ENCODE data around the gene MTA2.

DNA sequence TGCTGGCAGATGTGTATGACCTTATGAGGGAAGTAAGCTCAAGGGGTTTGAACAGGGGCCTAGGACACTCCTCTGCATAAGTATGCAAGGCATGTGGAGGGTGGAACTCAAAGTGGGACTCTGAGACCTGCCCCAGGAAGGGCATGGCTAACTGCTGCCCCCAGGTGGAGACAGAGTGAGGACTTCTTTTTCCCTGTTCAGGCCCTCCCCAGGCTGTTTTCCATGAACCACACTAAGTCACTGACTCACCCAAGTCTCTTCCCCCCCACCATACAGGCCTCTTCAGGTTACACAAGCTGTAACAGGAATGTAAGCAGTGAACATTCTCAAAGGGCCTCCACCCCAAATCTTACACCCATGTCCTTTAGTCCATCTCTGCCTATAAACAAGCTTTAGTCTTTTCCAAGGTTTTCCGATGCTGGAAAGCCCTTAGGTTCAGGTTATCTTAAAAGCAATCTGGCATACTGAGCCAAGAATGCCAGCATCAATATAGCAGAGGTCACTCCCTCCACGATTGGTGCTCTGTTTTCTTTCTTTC, 41.0 kb downstream of the MTA2 start:
- TF ChIP-seq, protein P1, sequence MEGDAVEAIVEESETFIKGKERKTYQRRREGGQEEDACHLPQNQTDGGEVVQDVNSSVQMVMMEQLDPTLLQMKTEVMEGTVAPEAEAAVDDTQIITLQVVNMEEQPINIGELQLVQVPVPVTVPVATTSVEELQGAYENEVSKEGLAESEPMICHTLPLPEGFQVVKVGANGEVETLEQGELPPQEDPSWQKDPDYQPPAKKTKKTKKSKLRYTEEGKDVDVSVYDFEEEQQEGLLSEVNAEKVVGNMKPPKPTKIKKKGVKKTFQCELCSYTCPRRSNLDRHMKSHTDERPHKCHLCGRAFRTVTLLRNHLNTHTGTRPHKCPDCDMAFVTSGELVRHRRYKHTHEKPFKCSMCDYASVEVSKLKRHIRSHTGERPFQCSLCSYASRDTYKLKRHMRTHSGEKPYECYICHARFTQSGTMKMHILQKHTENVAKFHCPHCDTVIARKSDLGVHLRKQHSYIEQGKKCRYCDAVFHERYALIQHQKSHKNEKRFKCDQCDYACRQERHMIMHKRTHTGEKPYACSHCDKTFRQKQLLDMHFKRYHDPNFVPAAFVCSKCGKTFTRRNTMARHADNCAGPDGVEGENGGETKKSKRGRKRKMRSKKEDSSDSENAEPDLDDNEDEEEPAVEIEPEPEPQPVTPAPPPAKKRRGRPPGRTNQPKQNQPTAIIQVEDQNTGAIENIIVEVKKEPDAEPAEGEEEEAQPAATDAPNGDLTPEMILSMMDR (IDR thresholded peaks at IDR 0.05): peak; percentile 74 to 88 (median 82)
- TF ChIP-seq POLR2A (IDR thresholded peaks at IDR 0.05): no peak
